SKM-1 treated with dmso at 0.1 percent for 144 hours (cell line): ENCODE measurements around the gene TMEM60.
"Not testable (repeated sequence)": the region's sequence is repeated elsewhere in the genome, so short reads cannot be mapped to it uniquely, and the experiment has no call there.

Source experiments
- DNase-seq: peaks from one replicate; lab custom pipeline; 2025; ENCODE audit not compliant: unreplicated experiment; lab: John Stamatoyannopoulos, UW

Gene TMEM60

DNA sequence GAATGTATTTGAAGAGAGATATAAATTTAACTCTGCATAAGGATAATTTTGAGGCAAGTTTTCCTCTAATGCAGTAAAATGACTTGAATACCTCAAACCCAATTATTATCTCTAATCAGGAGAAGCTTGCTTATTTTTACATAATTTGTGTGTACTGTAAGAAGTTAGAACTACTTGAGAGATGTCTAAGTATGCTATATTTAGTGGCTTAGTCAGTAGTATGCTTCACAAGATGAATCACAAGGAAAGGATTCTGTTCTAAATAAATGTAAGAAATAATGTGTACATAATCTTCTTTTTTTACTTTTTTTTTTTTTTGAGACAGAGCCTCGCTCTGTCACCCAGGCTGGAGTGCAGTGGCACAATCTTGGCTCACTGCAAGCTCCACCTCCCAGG lies 14.1 kb upstream of the TMEM60 start:
- DNase-seq, result no peak

DNA sequence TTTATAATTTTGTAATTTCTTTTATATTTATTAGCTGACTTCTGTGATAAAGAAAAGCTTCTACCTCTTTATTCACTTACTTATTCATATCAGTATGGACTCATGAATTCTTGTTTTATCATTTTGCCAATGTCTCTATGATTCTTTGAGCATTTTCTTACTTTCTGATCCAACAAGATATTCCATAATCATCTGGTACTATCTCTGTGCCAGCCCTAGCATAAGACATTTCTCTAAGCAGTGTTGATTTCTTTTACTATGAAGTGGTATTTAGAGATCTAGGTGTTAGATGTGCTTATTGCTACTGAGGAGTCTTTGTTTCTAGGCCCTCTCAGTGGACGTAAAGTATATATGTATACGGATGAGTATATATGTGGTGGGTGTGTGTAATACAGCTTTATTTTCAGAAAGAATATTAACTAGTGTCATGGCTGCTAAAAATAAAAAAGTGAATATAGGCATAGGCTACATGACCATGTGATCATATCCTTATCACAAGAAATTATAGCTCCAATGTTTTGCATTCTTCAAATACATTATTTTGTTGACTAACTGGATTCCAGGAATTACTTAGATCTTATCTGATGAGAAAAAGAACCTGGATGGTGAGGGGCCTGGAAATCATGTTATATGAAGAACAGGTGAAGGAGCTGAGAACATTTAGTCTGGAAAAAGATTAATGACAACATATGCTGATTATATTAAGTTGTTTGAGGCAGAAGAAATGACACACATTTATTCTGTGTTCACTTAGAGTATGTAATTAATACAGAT lies 13.5 kb upstream of the TMEM60 start:
- no peak for DNase-seq

DNA sequence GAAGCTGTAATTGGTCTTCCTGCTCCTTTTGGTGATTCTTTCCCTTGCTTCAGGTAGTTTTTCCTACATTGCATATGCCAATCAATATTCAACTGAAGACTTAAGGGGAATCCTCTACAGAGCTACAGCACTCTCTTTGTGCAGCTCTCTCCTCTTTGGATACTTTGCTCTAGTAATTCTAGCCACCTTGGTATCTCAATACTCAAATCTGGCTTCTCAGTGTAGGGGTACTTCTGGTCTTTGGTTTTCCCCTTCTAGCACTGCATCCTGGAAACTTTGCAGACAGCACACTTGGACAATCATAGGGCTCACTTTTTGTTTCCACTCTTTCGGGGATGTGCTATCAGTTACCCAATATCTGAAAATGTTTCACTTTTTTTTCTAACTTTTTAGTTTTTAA lies 10.3 kb upstream of the TMEM60 start:
- DNase-seq, result no peak

DNA sequence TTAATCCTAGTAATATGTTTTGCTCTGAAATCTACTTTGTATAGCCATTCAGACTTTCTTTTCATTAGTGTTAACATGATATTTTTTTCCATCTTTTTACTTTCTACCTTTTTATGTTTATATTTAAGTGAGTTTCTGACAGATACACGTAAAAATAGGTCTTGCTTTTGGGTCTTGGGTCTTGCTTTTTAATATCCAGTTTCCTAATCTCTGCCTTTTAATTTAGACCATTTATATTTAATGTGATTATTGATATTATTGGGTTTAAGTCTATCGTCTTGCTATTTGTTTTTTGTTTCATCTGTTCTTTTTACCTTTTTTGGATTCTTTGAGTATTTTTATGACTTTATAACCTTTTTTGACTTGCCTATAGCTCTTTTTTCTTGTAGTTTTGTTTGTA lies 8.2 kb upstream of the TMEM60 start:
- no peak for DNase-seq

DNA sequence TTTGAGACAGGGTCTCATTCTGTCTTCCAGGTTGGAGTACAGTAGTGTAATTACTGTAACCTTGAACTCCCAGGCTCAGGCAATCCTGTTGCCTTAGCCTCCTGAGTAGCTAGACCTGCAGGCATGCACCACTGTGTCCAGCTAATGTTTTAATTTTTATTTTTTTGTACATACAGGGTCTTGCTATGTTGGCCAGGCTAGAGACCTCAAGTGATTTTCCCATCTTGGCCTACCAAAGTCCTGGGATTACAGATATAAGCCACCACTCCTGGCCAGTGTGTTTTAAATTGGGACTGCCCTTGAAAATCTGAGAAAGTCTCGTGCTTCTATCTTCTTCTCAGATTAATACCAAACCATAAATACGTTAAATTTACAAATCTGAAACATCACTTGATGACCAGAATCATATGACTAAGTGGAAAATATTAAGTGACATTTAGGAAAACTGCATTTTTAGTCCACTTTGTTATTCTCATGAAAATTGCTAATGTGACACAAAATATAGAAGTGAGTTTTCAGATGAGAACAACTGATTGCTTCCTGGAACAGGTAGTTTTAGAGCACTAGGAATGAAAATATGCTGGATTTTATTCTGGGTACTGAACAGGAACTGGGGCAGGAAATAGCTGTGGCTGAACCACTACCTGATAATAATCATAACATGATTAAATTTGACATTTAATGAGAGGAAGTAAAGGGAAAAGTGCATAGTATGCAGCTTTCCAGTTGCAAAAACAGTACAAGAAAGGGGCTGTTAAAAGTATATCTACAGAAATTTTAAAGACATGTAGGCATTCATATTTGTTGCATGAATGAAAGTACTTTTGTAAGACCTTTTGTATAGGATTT lies 4.5 kb upstream of the TMEM60 start:
- DNase-seq, result no peak

DNA sequence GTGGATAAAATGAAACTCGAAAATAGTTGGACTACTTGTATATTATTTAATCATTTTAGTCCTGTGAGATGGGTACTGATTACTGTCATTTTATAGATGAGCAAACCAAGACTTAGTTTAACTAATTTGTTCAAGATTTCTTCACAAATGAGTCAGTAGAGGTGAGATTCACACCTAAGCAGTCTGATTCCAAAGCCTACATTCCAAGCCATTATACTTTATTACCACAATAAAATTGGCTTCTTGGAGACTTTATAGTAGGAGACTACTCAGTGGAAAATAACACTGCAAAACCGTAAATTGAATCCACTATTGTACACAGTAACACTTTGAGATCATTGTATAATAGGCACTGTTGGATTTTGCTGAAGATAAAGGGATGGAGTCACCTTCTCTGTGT lies 2.5 kb upstream of the TMEM60 start:
- no peak for DNase-seq

DNA sequence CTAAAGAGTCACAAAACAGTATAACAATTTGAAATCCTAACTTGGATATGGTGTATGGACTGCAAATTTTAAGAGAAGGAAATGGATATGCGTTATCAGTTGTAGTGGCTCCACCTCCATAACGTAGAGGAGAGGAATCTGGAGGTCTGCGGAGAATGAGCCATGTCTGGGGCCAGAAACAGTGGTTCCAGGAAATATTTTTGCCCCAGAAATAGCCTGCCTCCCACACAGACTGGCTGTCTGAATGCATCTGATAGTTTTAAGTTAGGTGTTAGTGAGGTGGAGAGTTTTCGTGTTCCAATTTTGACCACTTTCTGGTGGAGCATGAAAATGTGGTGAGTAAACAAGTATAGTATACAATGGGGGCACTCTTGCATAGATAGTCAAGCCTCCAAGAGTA lies 1.9 kb upstream of the TMEM60 start:
- DNase-seq, result no peak

DNA sequence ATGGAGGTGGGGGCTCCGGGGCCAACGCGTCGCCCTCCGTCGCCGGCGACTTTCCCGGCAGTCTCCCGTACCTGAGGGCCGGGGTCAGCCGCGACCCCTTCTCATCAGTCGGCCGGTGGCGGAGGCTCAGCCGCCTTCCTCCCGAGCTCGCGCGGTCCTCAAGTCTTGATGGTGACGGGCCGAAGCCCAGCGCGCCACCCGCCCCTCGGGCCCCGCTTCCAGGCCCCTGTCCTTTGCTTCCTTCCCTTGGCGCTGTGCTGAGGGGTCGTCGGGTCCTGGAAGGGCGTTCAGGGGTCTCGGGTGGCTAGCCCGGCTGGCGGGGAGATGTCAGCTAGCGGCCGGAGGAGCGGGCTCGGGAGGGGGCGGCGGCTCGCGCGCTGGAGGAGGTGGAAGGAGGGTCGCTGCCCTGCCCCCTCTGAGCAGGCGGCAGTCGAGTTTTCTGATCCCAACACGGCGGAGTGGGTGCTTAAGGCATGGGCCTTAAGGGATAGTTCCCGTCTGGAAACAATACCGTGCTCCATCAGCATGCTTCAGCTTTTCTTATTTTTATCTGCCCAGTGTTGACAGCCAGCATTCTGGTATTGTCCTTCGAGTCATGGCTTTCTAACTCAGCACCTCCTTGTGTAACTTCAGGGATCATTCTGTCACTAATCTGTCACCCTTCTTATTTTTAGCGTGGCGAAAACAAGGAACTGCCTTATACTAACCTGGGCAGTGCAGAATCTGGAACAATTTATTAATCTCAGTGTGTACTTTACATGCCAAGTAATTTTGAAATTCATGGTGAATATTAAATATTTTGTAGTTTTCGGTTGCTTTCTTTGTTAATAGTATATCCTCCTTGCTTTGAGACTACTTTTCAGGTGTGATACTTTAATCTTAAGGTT lies 1.1 kb upstream of the TMEM60 start:
- DNase-seq, result peak; percentile 44

DNA sequence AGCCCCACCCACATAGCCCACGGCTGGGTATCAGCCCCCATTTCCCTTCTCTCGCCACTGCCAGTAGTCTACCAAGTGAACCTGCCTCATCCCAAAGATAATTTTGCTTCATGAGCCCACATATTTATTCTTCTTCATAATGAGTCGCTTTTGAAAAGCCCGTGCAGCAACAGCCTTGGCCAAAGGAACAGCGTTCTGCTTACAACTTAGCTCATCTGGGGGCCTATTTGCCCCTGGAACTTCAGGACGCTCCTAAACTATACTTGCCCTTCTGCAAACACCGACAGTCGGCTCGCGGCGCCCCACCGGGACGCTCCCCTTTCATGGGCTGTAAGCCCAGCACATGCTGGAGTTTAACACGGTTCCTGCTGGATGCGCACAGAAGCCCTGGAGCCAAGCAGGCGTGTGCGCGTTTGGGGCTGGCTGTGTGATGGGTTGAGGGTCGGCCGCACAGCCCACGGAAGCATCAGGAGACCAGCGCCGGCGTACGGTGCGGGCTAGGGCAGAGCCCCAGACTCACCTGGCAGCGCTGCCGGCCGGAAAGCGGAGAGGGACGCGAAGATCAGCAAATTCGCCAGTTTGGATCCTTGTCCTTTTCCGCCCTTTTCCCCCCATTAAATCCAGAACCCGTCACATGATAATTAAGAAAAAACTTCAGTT lies 370 bp downstream of the TMEM60 start:
- DNase-seq, result no peak

DNA sequence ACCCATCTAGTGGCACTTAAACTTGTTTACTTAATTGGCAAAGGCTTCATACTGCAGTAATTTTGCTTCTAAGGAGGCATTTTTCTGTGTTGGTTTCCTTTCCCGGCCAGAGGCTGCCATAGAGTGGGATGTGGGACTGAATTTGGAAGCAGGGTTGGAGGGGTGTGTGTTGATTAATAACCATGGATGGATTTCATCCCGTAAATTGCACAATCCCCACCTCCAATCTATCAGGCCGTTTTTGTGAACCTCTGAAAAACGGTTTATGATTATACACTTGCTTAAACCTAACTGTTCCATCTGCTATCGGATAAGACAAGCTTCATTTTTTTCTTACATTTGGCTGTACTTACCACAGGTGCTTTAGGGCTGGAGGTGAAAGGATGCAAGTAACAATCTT lies 1.3 kb downstream of the TMEM60 start:
- no peak for DNase-seq

DNA sequence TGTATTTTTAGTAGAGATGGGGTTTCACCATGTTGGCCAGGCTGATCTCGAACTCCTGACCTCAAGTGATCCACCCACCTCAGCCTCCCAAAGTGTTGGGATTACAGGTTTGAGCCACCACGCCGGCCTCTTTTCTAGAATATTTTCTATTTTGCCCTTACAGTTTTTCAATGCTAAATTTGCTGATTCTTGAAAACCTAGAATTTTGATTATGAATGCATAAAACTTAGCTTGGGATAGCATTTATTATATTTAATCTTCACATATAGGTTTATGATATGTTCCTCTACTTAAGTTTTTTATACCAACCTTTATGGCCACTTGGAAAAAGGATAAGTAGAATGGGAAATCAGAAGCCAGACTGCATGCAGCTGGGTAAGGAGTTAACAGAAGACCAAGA lies 2.1 kb downstream of the TMEM60 start:
- DNase-seq, result no peak

DNA sequence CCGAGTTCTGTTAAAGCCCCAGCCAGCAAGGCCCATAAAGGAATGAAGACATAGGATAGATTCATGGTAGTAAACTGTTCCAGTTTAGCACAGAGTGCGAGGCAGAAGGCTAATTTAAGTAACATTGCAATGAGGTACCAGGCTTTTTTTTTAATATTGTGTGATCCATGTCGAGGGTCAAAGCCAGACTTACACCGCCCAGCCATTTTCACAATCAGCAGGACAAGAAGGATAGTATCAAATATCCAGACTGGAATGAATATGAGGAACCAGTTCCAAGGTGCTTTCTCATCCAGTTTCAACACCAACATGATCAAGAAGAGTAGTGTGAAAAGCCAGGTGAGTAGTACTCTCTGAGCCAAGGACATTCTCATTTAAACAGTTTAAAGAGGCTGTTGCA lies 4.2 kb downstream of the TMEM60 start:
- DNase-seq, result no peak

DNA sequence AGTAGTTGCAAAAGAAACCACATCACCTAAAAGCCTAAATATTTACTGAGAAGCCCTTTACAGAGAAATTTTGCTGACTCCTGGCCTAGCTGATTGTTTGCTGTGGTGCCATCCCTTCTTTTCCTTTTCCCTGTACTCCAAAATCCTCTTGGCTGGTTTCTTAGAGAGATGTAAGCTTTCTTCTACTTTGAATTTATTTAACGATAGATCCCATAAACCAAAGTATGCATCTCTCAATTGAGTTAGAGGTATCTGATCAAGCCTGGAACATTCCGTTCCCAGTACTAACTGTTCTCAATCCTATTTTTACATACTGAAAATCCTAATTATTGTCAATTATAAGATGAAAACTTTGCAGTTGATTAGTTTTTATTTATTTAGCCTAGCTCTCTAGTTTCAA lies 6.3 kb downstream of the TMEM60 start:
- no peak for DNase-seq

DNA sequence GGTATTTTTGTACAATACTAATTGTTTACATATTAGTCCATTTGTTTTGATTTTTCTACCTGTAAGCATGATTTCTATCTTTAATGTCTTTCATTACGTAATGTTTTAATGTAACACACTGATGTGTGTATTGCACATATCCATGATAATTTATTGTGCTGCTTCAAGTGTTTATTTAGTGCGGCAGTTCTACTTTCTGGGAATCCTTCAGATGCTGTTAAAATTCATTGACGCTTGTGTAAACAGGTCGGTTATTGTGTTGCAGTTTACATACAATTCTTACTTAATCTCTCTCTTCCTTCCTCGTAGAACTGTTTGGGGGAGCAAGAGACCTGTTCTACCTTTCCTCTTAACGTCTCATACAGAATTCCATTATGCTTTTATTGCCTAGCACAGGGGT lies 6.9 kb downstream of the TMEM60 start:
- no peak for DNase-seq

DNA sequence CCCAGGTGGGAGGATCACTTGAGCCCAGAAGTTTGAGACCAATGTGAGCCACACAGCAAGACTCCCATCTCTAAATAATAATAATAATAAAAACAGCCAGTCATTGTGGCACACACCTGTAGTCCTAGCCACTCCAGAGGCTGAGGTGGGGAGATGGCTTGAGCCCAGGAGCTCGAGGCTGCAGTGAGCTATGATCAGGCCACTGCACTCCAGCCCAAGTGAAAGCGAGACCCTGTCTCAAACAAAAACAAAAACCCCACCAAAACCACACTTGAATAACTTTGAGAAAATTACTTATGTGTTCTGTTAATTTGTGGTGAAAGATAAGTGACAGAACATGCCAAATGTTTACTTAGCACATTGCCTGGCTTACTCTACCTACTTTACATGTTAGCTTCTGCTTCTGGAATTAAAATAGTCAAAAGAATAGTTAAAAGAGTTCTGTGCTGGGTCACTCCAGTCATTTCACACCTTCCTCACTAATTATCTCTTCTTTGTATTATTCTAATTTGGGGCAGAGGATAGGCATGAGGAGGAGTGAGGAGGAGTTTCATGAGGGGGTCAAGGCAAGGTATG lies 9.8 kb downstream of the TMEM60 start:
- DNase-seq, result no peak

DNA sequence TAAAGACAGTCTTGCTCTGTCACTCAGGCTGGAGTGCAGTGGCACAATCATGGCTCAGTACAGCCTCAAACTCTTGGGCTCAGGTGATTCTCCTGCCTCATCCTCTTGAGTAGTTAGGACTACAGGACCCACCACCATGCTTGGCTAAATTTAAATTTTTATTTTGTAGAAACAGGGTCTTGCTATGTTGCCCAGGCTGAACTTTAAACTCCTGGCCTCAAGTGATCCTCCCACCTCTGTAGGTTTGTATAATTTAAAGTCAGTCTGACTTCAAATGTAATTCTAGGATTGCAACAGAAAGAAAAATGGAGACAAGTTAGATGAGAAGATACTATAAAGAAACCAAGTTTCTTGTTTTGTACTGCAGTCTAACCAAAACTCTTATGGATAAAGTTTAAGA lies 11.5 kb downstream of the TMEM60 start:
- no peak for DNase-seq

DNA sequence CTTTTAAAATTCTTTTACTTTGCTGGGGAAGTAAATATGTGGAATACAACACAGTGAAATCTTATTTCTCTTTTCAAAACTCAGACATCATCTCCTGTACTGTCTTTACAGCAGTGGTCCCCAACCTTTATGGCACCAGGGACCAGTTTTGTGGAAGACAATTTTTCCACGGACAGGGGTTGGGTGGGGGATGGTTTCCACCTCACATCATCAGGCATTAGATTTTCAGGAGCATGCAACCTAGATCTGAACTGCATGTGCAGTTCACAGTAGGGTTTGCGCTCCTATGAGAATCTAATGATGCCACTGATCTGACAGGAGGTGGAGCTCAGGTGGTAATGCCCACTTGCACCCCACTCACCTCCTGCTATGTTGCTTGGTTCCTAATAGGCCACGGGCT lies 12.2 kb downstream of the TMEM60 start:
- no peak for DNase-seq

DNA sequence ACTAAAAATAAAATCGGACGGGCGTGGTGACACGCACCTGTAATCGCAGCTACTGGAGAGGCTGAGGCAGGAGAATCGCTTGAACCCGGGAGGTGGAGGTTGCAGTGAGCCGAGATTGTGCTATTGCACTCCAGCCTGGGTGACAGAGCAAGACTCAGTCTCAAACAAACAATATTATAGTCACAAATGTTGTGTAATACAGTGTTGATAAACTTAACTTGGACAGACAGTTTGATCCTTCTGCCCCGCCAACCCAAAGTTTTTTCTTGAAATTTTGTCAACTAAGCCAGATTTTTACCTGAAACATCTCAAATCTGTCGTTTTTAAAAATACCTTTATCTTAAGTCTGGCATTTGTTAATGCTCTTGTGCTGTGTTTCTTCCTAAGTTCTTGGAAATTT lies 13.8 kb downstream of the TMEM60 start:
- not testable (repeated sequence) for DNase-seq

DNA sequence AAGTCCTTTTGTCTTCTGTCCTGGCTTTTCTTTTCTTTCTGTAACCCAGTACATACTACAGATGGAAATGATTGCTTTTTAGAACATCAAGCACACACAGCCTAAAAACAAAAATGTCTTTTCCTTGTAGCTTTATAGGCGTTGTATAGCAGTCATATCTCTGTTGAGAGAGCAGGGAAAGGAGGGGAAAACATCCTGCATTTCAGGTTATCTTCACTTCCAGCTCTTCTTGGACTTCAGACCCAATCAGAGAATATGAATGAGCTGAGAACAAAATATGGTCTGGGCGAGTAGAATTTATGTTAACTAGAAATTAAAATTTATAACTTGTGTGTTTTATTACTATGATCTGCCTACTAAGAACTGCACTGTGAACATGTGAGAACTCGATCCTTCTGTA lies 14.7 kb downstream of the TMEM60 start:
- no peak for DNase-seq

DNA sequence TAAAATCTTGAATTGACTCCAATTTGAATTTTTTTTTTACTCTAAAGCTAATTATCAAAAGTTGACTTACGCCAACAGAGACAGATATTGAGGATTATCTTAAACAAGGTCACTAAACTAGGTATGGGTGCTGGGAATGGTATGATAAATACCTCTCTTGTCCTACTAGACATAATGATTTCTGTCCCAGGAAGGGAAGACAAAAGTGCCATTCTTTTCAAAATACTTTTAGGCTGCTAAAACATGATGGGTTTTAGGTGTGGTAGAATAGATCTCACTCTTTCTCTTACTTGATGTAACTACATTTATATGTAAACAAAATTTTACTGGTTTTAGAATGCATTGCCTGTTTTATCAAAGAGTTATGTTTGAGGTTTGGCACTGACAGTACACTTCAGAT lies 15.1 kb downstream of the TMEM60 start:
- DNase-seq, result no peak

DNA sequence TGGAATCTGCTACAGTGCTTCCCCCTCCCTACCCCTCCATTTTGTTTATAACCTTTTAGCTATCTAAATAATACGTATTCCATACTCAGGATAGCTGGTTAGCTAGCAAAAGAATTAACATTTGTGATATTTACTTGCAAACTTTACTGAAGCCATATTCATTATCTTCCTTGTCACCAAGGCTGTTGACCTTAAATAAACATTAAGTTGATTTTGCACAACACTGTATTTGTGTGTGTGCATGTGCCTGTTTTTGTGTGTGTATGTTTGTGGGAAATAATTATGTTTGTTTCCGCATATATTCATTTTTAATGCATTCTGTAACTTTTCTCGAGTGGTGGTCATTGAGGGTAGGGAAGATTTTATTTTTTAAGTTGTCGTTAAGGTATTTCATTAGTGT lies 15.9 kb downstream of the TMEM60 start:
- no peak for DNase-seq
